KMS-11 (cell line): ENCODE data around the gene POLA1.

ENCODE experiments used
- H2AFZ ChIP-seq: fragments of 200-600 bp; sonication (generic); 2 replicates; pipeline ENCODE4 v1.6.1; 2016; ENCODE audit warnings: antibody characterized with exemption, mixed run types, low read depth
- H3K27ac ChIP-seq: fragments of 200-600 bp; sonication (generic); 2 replicates; pipeline ENCODE4 v1.6.1; 2016; ENCODE audit warnings: mild to moderate bottlenecking, mixed run types
- H3K27me3 ChIP-seq: fragments of 200-600 bp; sonication (generic); 2 replicates; pipeline ENCODE4 v1.6.1; 2017; ENCODE audit warnings: mild to moderate bottlenecking, low read depth, mixed run types, moderate library complexity; ENCODE audit not compliant: insufficient read depth
- H3K36me3 ChIP-seq: fragments of 200-600 bp; sonication (generic); 2 replicates; pipeline ENCODE4 v1.6.1; 2017; ENCODE audit warnings: mild to moderate bottlenecking, mixed run types; ENCODE audit not compliant: insufficient read depth
- H3K4me1 ChIP-seq: fragments of 200-600 bp; sonication (generic); 2 replicates; pipeline ENCODE4 v1.6.1; 2016; ENCODE audit warnings: mild to moderate bottlenecking, low read depth, mixed run types; ENCODE audit not compliant: poor library complexity, severe bottlenecking
- H3K4me2 ChIP-seq: fragments of 200-600 bp; sonication (generic); 2 replicates; pipeline ENCODE4 v1.7.0; 2016; ENCODE audit warnings: mild to moderate bottlenecking, mixed run types
- H3K4me3 ChIP-seq: fragments of 200-600 bp; sonication (generic); IDR thresholded peaks from 2 replicates; pipeline ENCODE4 v1.6.1; 2017; ENCODE audit warnings: low read depth, low read length, mixed read lengths; ENCODE audit not compliant: insufficient read depth
- H3K79me2 ChIP-seq: fragments of 200-600 bp; sonication (generic); 2 replicates; pipeline ENCODE4 v1.6.1; 2016; ENCODE audit warnings: low read depth, mixed run types; ENCODE audit not compliant: insufficient read depth
- H3K9ac ChIP-seq: fragments of 200-600 bp; sonication (generic); 2 replicates; pipeline ENCODE4 v1.6.1; 2016; ENCODE audit warnings: mild to moderate bottlenecking, mixed run types
- H4K20me1 ChIP-seq: fragments of 200-600 bp; sonication (generic); 2 replicates; pipeline ENCODE4 v1.6.1; 2016; ENCODE audit warnings: mild to moderate bottlenecking, mixed run types; ENCODE audit not compliant: insufficient read depth
- TF ChIP-seq, protein P1 (sequence below): fragments of 200-600 bp; sonication (generic); conservative IDR thresholded peaks from 2 replicates; pipeline ENCODE4 v1.6.1; 2017; ENCODE audit warnings: low read depth, mild to moderate bottlenecking, antibody characterized with exemption, low read length, moderate library complexity, mixed read lengths

The POLA1 gene

DNA sequence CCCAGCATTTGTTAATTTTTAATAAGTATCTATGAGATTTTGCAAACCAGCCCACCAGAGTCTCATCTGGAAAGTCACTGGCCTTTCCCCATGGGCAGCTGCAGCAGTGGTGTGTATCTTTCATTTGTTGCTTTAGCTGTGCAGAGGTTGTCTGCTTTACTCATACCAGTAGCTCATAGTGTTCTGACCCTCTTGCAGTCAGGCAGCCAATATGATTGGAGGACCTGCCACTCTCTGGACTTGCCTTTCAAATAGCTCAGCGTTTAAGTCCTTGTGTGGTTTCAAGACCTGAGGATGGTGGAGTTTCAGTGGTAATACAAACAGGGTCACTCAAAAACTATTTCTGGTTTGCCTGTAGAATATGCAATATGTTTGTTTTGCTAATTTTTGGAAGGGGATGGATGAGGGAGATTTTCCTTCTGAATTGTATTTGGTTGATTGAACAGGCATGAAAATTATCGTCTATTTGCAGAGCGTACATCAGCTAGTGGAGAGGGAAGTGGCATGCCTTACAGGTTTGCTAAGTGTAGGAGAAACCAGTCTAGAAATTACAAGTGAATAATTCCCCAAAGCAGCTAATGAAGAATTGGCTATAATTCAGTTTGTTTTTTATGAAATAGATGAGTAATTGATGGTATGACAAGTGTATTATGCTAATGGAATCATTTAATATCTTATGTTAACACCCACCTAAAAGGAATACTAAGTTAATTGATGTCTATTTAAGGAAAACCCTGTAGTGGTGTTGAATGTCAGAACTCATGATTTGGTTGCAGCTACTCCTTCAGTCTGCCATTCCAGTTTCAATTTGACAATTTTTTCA, 8.9 kb downstream of the POLA1 start:
- H3K36me3 ChIP-seq: no peaks in the 10 kb centered on the region

DNA sequence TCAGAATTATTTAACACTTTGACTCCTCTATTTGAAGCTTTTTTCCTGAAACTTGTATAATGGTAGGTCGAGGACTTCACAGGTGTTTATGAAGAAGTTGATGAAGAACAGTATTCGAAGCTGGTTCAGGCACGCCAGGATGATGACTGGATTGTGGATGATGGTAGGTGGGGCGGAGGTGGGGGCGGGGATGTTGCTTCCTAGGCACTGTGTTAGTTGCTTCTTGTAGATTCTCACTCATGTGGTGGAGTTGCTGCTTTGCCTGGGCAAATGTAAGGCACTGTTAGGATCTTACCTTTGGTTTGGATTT, 9.4 kb downstream of the POLA1 start:
- H3K27me3 ChIP-seq: no peaks in the 10 kb centered on the region
- peak overlapping the region; percentile 50 for H3K4me2 ChIP-seq
- H3K79me2 ChIP-seq: peaks cover 42% of the 10 kb centered on the region
- H2AFZ ChIP-seq: no peak overlapping the region
- peaks cover 70% of the 10 kb centered on the region for H3K4me1 ChIP-seq
- H3K27ac ChIP-seq: peak overlapping the region; percentile 63
- H4K20me1 ChIP-seq: no peaks in the 10 kb centered on the region
- TF ChIP-seq, protein P1, sequence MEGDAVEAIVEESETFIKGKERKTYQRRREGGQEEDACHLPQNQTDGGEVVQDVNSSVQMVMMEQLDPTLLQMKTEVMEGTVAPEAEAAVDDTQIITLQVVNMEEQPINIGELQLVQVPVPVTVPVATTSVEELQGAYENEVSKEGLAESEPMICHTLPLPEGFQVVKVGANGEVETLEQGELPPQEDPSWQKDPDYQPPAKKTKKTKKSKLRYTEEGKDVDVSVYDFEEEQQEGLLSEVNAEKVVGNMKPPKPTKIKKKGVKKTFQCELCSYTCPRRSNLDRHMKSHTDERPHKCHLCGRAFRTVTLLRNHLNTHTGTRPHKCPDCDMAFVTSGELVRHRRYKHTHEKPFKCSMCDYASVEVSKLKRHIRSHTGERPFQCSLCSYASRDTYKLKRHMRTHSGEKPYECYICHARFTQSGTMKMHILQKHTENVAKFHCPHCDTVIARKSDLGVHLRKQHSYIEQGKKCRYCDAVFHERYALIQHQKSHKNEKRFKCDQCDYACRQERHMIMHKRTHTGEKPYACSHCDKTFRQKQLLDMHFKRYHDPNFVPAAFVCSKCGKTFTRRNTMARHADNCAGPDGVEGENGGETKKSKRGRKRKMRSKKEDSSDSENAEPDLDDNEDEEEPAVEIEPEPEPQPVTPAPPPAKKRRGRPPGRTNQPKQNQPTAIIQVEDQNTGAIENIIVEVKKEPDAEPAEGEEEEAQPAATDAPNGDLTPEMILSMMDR: no peak
- H3K36me3 ChIP-seq: no peaks in the 10 kb centered on the region
- H3K4me3 ChIP-seq: no peak overlapping the region
- H3K9ac ChIP-seq: no peak overlapping the region

More for the DNA sequence above, 8.9 kb downstream of the POLA1 start:
- no peak overlapping the region for H2AFZ ChIP-seq
- H3K27me3 ChIP-seq: no peaks in the 10 kb centered on the region
- H3K27ac ChIP-seq: peak overlapping the region; percentile 63
- H3K4me1 ChIP-seq: peaks cover 74% of the 10 kb centered on the region
- H3K79me2 ChIP-seq: peaks cover 48% of the 10 kb centered on the region
- TF ChIP-seq, protein P1: no peak
- no peaks in the 10 kb centered on the region for H4K20me1 ChIP-seq
- H3K9ac ChIP-seq: no peak overlapping the region
- no peak overlapping the region for H3K4me3 ChIP-seq
- peak overlapping the region; percentile 50 for H3K4me2 ChIP-seq

DNA sequence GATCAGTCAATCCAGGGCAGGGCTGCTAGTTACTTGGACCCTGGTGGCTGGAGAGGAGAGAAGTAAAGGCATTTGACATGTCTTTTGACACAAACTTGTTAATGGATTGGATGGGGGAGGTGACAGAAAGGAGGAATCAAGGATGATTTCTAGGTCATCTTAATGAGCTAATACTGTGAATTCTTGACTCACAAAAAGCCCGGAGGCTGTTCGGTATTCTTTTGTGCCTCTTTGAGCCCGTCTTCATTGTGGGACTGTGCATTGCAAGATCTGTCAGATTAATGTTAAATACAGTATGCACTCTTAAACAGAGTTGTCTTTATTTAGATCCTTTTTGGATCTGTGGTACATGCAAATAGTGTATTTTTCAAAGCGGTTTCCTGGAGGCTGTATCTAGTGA, 25.1 kb downstream of the POLA1 start:
- H3K36me3 ChIP-seq: no peaks in the 10 kb centered on the region
- no peaks in the 10 kb centered on the region for H3K27me3 ChIP-seq
- no peak overlapping the region for H3K27ac ChIP-seq
- no peak overlapping the region for H3K4me3 ChIP-seq
- no peak overlapping the region for H3K4me2 ChIP-seq
- H2AFZ ChIP-seq: no peak overlapping the region
- H3K4me1 ChIP-seq: no peaks in the 10 kb centered on the region
- H3K9ac ChIP-seq: no peak overlapping the region
- TF ChIP-seq, protein P1: no peak
- no peaks in the 10 kb centered on the region for H3K79me2 ChIP-seq
- H4K20me1 ChIP-seq: no peaks in the 10 kb centered on the region

DNA sequence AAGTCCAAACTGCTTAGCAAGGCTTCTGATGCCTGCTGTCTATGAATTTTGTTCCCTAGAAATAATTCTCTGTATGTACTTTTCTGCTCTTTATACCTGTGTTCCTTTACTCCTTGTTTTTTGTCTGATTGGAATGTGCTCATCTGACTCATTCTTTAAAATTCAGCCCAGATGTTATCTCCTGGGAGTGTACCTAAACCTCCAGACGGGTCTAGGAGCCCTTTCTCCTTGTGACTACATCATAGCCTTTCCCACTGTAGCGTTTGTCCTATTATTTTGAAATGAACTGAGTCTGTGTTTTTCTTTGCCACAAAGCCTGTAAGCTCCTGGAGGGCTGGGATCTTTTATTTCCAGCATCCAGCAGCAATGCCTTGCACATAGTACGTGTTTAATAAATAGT, 26.3 kb downstream of the POLA1 start:
- H3K9ac ChIP-seq: no peak overlapping the region
- no peak overlapping the region for H2AFZ ChIP-seq
- TF ChIP-seq, protein P1: no peak
- H3K27me3 ChIP-seq: no peaks in the 10 kb centered on the region
- H3K36me3 ChIP-seq: 0 out of 2 replicates have a peak, but pooled peaks cover 3% of the 10 kb centered on the region
- no peak overlapping the region for H3K27ac ChIP-seq
- H3K79me2 ChIP-seq: no peaks in the 10 kb centered on the region
- H3K4me2 ChIP-seq: no peak overlapping the region
- no peaks in the 10 kb centered on the region for H3K4me1 ChIP-seq
- H3K4me3 ChIP-seq: no peak overlapping the region
- no peaks in the 10 kb centered on the region for H4K20me1 ChIP-seq
